Erythroblast (primary cell): Measurements from ENCODE around the gene MAP1S.

ENCODE experiments used
- GATA1 ChIP-seq: IDR thresholded peaks from 2 replicates; pipeline ENCODE4 v1.6.1; 2011; ENCODE audit warnings: low read depth, mild to moderate bottlenecking, control low read depth, low read length, moderate library complexity
- POLR2A ChIP-seq: IDR thresholded peaks from 2 replicates; pipeline ENCODE4 v1.6.1; 2011; ENCODE audit warnings: mild to moderate bottlenecking, low read length

- TF ChIP-seq POLR2A (no peak), GATA1 (no peak)
Observed at GRCh38 chr19:17721111-17721628, 1.9 kb downstream of the MAP1S start.
